HepG2 (cell line): ENCODE data around the gene AFTPH. TPM values are rescaled to one million over a fixed set of nuclear protein-coding genes. Genes with fewer than 3 reads are reported as not detected.
A peak's percentile ranks its signal among the peaks of the same experiment; 100 is the strongest.

Source experiments
- BCL6 ChIP-seq: IDR thresholded peaks from 2 replicates; pipeline ENCODE4 v1.6.1; 2016; ENCODE audit warnings: missing genetic modification reagents, missing compliant biosample characterization
- POGZ ChIP-seq: sonication (generic); formaldehyde crosslinking; IDR thresholded peaks from 2 replicates; pipeline ENCODE4 v1.4.0; 2020; ENCODE audit warnings: mild to moderate bottlenecking, missing genetic modification reagents
- ZBTB4 ChIP-seq: sonication (generic); formaldehyde crosslinking; IDR thresholded peaks from 2 replicates; pipeline ENCODE4 v1.4.0; 2020; ENCODE audit warnings: missing genetic modification reagents, mild to moderate bottlenecking, borderline replicate concordance
- ZUFSP ChIP-seq: sonication (generic); formaldehyde crosslinking; IDR thresholded peaks from 2 replicates; pipeline ENCODE4 v1.9.0; 2021; ENCODE audit warnings: missing genetic modification reagents, mild to moderate bottlenecking, borderline replicate concordance
- microRNA-seq: library from miRNA; unstranded; fragments of <30 nt; microRNA quantifications from one replicate; pipeline ENCODE4, GENCODE V29; 2020
- polyA plus RNA-seq, 8 experiments: library from polyadenylated mRNA; depleted of rRNA in 3 of 8; stranded (reverse) in 7 of 8; unstranded in 1 of 8; fragments of >200 nt; fragmentation: Illumina TruSeq in 4 of 8; extraction: Trizol in 4 of 8; gene quantifications; 2 replicates each; pipeline versions ENCODE4 v1.2.1 to v1.2.3, GENCODE V29; 2011 to 2016; ENCODE audit warnings: low read depth in 4 of 8, missing spikeins in 1 of 8, mixed read lengths in 1 of 8; ENCODE audit not compliant: insufficient read depth in 1 of 8
- small RNA-seq, 3 experiments: library from RNA; depleted of rRNA; stranded (forward); fragments of <200 nt; gene quantifications; one replicate each; pipeline ENCODE3, GENCODE V24; 2012; ENCODE audit warnings: low read depth in 2 of 3, low replicate concordance in 1 of 3; ENCODE audit not compliant: insufficient read length in 3 of 3, insufficient read depth in 2 of 3
- total RNA-seq, 5 experiments: library from RNA; depleted of rRNA; stranded (reverse); fragments of >200 nt; fragmentation: Illumina TruSeq; extraction: Trizol; gene quantifications; 2 replicates each; pipeline ENCODE4 v1.2.3, GENCODE V29; 2016; ENCODE audit warnings: low read depth in 1 of 5
- TF ChIP-seq, protein P1 (sequence below): sonication (generic); formaldehyde crosslinking; IDR thresholded peaks from 2 replicates; pipeline ENCODE4 v1.5.1; 2020; ENCODE audit warnings: mild to moderate bottlenecking, missing genetic modification reagents, moderate library complexity
- TF ChIP-seq, protein P2 (sequence below): sonication (generic); formaldehyde crosslinking; IDR thresholded peaks from 2 replicates; pipeline ENCODE4 v1.5.1; 2020; ENCODE audit warnings: missing genetic modification reagents, mild to moderate bottlenecking, borderline replicate concordance

Gene AFTPH
- total and polyA plus RNA-seq, 2 of the 13 experiments (the other 11 are each of a cell fraction or from before 2014, with no cell fraction given): 27.5 to 36.8 TPM

DNA sequence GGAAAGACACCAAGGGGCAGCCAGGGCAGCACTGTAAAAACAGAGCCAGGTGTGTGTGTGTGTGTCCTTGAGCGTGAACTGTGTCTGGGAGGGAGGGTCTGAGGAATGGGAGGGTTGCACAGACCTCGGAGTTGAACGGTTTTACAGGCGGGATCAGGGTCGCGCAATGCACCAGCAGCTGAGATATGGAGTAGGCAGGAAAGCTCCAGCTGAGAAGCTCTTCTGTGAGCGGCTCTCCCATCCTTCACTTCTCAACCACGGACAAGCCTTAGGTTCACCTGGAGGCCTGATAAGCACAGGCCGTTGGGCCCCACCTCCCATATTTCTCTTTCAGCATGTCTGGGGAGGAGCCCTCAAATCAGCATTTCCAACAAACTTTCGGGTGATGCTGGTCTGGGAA is 117.5 kb downstream of the AFTPH start (continued):
- TF ChIP-seq, protein P1, sequence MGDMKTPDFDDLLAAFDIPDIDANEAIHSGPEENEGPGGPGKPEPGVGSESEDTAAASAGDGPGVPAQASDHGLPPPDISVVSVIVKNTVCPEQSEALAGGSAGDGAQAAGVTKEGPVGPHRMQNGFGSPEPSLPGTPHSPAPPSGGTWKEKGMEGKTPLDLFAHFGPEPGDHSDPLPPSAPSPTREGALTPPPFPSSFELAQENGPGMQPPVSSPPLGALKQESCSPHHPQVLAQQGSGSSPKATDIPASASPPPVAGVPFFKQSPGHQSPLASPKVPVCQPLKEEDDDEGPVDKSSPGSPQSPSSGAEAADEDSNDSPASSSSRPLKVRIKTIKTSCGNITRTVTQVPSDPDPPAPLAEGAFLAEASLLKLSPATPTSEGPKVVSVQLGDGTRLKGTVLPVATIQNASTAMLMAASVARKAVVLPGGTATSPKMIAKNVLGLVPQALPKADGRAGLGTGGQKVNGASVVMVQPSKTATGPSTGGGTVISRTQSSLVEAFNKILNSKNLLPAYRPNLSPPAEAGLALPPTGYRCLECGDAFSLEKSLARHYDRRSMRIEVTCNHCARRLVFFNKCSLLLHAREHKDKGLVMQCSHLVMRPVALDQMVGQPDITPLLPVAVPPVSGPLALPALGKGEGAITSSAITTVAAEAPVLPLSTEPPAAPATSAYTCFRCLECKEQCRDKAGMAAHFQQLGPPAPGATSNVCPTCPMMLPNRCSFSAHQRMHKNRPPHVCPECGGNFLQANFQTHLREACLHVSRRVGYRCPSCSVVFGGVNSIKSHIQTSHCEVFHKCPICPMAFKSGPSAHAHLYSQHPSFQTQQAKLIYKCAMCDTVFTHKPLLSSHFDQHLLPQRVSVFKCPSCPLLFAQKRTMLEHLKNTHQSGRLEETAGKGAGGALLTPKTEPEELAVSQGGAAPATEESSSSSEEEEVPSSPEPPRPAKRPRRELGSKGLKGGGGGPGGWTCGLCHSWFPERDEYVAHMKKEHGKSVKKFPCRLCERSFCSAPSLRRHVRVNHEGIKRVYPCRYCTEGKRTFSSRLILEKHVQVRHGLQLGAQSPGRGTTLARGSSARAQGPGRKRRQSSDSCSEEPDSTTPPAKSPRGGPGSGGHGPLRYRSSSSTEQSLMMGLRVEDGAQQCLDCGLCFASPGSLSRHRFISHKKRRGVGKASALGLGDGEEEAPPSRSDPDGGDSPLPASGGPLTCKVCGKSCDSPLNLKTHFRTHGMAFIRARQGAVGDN (CRISPR knock-in tag): 0 out of 2 replicates have a peak, but pooled peaks have one; percentile 17
- TF ChIP-seq ZBTB4 (peak; percentile 51; the same call in 1 of the 2 replicates), BCL6 (CRISPR knock-in tag) (no peak), POGZ (CRISPR knock-in tag) (peak; percentile 44; the same call in 1 of the 2 replicates), ZUFSP (no peak)
- TF ChIP-seq, protein P2, sequence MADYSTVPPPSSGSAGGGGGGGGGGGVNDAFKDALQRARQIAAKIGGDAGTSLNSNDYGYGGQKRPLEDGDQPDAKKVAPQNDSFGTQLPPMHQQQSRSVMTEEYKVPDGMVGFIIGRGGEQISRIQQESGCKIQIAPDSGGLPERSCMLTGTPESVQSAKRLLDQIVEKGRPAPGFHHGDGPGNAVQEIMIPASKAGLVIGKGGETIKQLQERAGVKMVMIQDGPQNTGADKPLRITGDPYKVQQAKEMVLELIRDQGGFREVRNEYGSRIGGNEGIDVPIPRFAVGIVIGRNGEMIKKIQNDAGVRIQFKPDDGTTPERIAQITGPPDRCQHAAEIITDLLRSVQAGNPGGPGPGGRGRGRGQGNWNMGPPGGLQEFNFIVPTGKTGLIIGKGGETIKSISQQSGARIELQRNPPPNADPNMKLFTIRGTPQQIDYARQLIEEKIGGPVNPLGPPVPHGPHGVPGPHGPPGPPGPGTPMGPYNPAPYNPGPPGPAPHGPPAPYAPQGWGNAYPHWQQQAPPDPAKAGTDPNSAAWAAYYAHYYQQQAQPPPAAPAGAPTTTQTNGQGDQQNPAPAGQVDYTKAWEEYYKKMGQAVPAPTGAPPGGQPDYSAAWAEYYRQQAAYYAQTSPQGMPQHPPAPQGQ: no peak
- TF ChIP-seq, all 625 proteins: peak for 12

Small RNAs within 50 kb of the gene (microRNA-seq; reads per million reads assigned to microRNA genes)
- not detected for gene MIR4434

Small RNAs within 50 kb of the gene (small RNA-seq; reads per million reads assigned to genes)
- 0 reads per million in 3 experiments for gene RNU6-100P

Other genes with a start within 250 kb of the AFTPH start
- gene LGALSL, start 70.2 kb upstream of the AFTPH start, total RNA-seq (2016; rRNA removed; fragmentation: Illumina TruSeq; extraction: Trizol): 15.4 and 22.6 TPM in 2 replicates
- gene LGALSL, start 70.2 kb upstream of the AFTPH start, polyA plus RNA-seq (2011; rRNA removed): 16.2 and 20.0 TPM in 2 replicates
- 6.7 and 11.8 TPM in 2 replicates for gene SERTAD2, start 129.6 kb downstream of the AFTPH start, total RNA-seq (2016; rRNA removed; fragmentation: Illumina TruSeq; extraction: Trizol)
- gene SERTAD2, start 129.6 kb downstream of the AFTPH start, polyA plus RNA-seq (2011; rRNA removed): 22.6 and 23.5 TPM in 2 replicates